ENCODE results near the gene LPCAT1.

Gene LPCAT1

DNA sequence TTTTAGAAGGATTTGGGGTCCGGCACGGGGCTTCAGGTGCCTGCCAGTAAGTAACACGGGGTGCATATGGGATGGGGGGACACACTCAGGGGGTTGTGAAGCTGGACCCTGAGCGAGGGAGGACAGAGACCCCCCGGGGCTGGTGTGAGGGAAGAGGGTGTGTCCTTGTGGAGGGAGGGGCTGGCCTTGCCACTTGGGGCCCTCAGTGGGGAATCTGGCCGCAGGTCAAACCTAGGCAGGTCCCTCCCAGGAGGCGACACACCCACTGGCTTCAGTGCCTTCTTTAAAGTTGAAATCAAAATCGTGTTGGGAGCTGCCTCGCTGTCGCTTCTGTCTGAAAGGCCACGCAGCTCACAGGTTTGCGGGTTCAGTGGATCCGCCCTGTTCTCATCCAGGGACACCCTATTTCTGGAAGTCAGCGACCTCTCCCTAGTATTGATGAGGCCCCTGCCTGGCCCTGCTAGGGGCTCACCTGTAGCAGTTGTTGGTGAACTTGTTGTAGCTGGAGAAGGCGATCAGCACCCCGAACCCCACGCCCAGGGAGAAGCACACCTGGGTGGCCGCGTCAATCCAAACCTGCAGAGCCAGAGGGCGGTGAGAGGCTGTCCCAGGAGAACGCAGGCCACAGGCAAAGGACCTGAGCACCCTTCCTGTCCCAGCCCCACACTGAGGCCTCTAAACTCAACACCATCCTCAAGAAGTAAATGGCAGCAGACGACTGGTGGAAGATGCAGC, 108.0 kb downstream of the LPCAT1 start:
- ATAC-seq: no peak
- TF ChIP-seq RARB (CRISPR knock-in tag; IDR thresholded peaks at IDR 0.05) (no peak), TSHZ2 (CRISPR knock-in tag; IDR thresholded peaks at IDR 0.05) (no peak), ZC3H10 (CRISPR knock-in tag; IDR thresholded peaks at IDR 0.05) (no peak), ZFP3 (CRISPR knock-in tag; IDR thresholded peaks at IDR 0.05) (no peak), ISL1 (CRISPR knock-in tag; IDR thresholded peaks at IDR 0.05) (no peak)
- TF ChIP-seq, protein P1, sequence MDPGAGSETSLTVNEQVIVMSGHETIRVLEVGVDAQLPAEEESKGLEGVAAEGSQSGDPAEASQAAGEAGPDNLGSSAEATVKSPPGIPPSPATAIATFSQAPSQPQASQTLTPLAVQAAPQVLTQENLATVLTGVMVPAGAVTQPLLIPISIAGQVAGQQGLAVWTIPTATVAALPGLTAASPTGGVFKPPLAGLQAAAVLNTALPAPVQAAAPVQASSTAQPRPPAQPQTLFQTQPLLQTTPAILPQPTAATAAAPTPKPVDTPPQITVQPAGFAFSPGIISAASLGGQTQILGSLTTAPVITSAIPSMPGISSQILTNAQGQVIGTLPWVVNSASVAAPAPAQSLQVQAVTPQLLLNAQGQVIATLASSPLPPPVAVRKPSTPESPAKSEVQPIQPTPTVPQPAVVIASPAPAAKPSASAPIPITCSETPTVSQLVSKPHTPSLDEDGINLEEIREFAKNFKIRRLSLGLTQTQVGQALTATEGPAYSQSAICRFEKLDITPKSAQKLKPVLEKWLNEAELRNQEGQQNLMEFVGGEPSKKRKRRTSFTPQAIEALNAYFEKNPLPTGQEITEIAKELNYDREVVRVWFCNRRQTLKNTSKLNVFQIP (CRISPR knock-in tag; IDR thresholded peaks at IDR 0.05; ENCODE audit: borderline replicate concordance, low read depth): no peak

GRCh38 chr5:1415059-1415425, 108.7 kb downstream of the LPCAT1 start:
- TF ChIP-seq ARNTL (CRISPR knock-in tag; IDR thresholded peaks at IDR 0.05; ENCODE audit: borderline replicate concordance, low read depth) (no peak), SNAI2 (CRISPR knock-in tag; IDR thresholded peaks at IDR 0.05) (no peak), BACH2 (CRISPR knock-in tag; IDR thresholded peaks at IDR 0.05; ENCODE audit: borderline replicate concordance) (no peak), ZNF70 (CRISPR knock-in tag; IDR thresholded peaks at IDR 0.05) (no peak), RARB (CRISPR knock-in tag; IDR thresholded peaks at IDR 0.05) (no peak), OSR1 (CRISPR knock-in tag; IDR thresholded peaks at IDR 0.05) (no peak), TCF4 (CRISPR knock-in tag; IDR thresholded peaks at IDR 0.05; ENCODE audit: borderline replicate concordance) (no peak), PPARA (CRISPR knock-in tag; IDR thresholded peaks at IDR 0.05; ENCODE audit: borderline replicate concordance) (no peak), ZFP3 (CRISPR knock-in tag; IDR thresholded peaks at IDR 0.05) (no peak), ISL1 (CRISPR knock-in tag; IDR thresholded peaks at IDR 0.05) (no peak), TSHZ2 (CRISPR knock-in tag; IDR thresholded peaks at IDR 0.05) (no peak), TOX (CRISPR knock-in tag; IDR thresholded peaks at IDR 0.05; ENCODE audit: borderline replicate concordance) (no peak), ZC3H10 (CRISPR knock-in tag; IDR thresholded peaks at IDR 0.05) (no peak), ZNF8 (CRISPR knock-in tag; IDR thresholded peaks at IDR 0.05) (no peak), ZNF565 (CRISPR knock-in tag; conservative IDR thresholded peaks at IDR 0.05; ENCODE audit: low read depth) (no peak)
- TF ChIP-seq, protein P2, sequence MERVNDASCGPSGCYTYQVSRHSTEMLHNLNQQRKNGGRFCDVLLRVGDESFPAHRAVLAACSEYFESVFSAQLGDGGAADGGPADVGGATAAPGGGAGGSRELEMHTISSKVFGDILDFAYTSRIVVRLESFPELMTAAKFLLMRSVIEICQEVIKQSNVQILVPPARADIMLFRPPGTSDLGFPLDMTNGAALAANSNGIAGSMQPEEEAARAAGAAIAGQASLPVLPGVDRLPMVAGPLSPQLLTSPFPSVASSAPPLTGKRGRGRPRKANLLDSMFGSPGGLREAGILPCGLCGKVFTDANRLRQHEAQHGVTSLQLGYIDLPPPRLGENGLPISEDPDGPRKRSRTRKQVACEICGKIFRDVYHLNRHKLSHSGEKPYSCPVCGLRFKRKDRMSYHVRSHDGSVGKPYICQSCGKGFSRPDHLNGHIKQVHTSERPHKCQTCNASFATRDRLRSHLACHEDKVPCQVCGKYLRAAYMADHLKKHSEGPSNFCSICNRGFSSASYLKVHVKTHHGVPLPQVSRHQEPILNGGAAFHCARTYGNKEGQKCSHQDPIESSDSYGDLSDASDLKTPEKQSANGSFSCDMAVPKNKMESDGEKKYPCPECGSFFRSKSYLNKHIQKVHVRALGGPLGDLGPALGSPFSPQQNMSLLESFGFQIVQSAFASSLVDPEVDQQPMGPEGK (CRISPR knock-in tag; IDR thresholded peaks at IDR 0.05; ENCODE audit: borderline replicate concordance): no peak
- TF ChIP-seq, protein P1 (CRISPR knock-in tag; IDR thresholded peaks at IDR 0.05; ENCODE audit: borderline replicate concordance, low read depth): no peak
- no peak for ATAC-seq
